RWPE2 (cell line): ENCODE data around the gene FAM110D.

Source experiments
- ATAC-seq: fragments of 200-7000 bp; cut with Tn5 transposase; 3 replicates; pipeline ENCODE4 v1.9.1; 2021; ENCODE audit warnings: low read depth
- DNase-seq: peaks from one replicate; pipeline ENCODE4 v3.0.0-alpha.2; 2020; ENCODE audit warnings: low spot score
- H3K27ac ChIP-seq: fragments of 450-650 bp; 2 replicates; pipeline ENCODE4 v1.5.1; 2017; ENCODE audit warnings: mild to moderate bottlenecking; ENCODE audit not compliant: poor library complexity, severe bottlenecking
- H3K27me3 ChIP-seq: fragments of 250-450 bp; sonication (Bioruptor Pico); 2 replicates; pipeline ENCODE4 v1.5.1; 2021; ENCODE audit warnings: mild to moderate bottlenecking, moderate library complexity; ENCODE audit not compliant: insufficient read depth, poor library complexity, severe bottlenecking
- H3K36me3 ChIP-seq: fragments of 250-450 bp; sonication (Bioruptor Pico); 2 replicates; pipeline ENCODE4 v1.5.1; 2020; ENCODE audit warnings: low read depth, mild to moderate bottlenecking, moderate library complexity
- H3K4me1 ChIP-seq: fragments of 250-450 bp; sonication (Bioruptor Pico); 2 replicates; pipeline ENCODE4 v1.5.1; 2021; ENCODE audit warnings: mild to moderate bottlenecking, moderate library complexity; ENCODE audit not compliant: insufficient read depth, poor library complexity, severe bottlenecking
- H3K4me3 ChIP-seq: fragments of 250-450 bp; sonication (Bioruptor Pico); 2 replicates; pipeline ENCODE4 v1.5.1; 2021; ENCODE audit warnings: mild to moderate bottlenecking, moderate library complexity; ENCODE audit not compliant: severe bottlenecking
- H3K9me3 ChIP-seq: fragments of 250-450 bp; sonication (Bioruptor Pico); 2 replicates; pipeline ENCODE4 v1.5.1; 2021; ENCODE audit warnings: mild to moderate bottlenecking, moderate library complexity; ENCODE audit not compliant: severe bottlenecking
- TF ChIP-seq, protein P1 (sequence below): fragments of 450-650 bp; IDR thresholded peaks from one replicate; pipeline ENCODE4 v1.5.1; 2017; ENCODE audit warnings: mild to moderate bottlenecking, moderate library complexity; ENCODE audit not compliant: poor library complexity, severe bottlenecking

The FAM110D gene

GRCh38 chr1:26160527-26161414 is 1.9 kb downstream of the FAM110D start:
- H3K9me3 ChIP-seq, result no peaks in the 10 kb centered on the region
- no peaks in the 10 kb centered on the region for H3K36me3 ChIP-seq
- ATAC-seq (no peak), DNase-seq (no peak)
- peaks cover 5% of the 10 kb centered on the region for H3K27me3 ChIP-seq
- no peak overlapping the region for H3K27ac ChIP-seq
- peaks cover 5% of the 10 kb centered on the region for H3K4me1 ChIP-seq
- H3K4me3 ChIP-seq, result no peak overlapping the region
- TF ChIP-seq, protein P1, sequence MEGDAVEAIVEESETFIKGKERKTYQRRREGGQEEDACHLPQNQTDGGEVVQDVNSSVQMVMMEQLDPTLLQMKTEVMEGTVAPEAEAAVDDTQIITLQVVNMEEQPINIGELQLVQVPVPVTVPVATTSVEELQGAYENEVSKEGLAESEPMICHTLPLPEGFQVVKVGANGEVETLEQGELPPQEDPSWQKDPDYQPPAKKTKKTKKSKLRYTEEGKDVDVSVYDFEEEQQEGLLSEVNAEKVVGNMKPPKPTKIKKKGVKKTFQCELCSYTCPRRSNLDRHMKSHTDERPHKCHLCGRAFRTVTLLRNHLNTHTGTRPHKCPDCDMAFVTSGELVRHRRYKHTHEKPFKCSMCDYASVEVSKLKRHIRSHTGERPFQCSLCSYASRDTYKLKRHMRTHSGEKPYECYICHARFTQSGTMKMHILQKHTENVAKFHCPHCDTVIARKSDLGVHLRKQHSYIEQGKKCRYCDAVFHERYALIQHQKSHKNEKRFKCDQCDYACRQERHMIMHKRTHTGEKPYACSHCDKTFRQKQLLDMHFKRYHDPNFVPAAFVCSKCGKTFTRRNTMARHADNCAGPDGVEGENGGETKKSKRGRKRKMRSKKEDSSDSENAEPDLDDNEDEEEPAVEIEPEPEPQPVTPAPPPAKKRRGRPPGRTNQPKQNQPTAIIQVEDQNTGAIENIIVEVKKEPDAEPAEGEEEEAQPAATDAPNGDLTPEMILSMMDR, result no peak

GRCh38 chr1:26161415-26162219 is 2.7 kb downstream of the FAM110D start:
- H3K4me3 ChIP-seq, result peak overlapping the region; percentile 35
- DNase-seq (no peak), ATAC-seq (peak; percentile 49)
- TF ChIP-seq, protein P1, result peak; percentile 69
- H3K9me3 ChIP-seq, result no peaks in the 10 kb centered on the region
- H3K27me3 ChIP-seq, result peaks cover 5% of the 10 kb centered on the region
- H3K4me1 ChIP-seq, result peaks cover 2% of the 10 kb centered on the region
- no peaks in the 10 kb centered on the region for H3K36me3 ChIP-seq
- H3K27ac ChIP-seq, result no peak overlapping the region

DNA sequence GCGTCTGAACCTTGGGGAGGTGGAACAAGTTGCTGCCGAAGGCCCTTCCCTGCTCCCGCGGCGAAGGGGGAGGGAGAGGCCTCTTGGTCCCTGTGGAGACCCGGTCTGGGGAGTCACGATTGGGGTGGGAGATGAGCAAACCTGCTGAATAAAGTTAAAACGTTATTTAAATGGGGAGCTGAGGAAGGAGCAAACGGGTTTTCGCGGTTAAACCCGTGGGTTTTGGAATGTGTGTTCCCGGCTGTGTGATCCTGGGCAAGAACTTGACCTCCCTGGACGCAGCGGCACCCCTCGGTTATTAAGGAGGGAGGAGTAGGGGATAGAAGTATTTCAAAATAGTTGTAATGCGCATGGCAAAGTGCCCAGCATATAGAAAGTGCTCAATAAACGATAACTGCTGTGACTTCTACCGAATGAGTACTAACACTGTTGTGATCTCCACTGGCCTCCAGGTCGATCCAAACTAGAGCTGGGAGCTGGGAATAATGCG is 3.4 kb downstream of the FAM110D start:
- Histone ChIP-seq H3K4me1 (no peaks in the 10 kb centered on the region), H3K27me3 (peaks cover 5% of the 10 kb centered on the region), H3K4me3 (peak overlapping the region; percentile 35), H3K36me3 (no peaks in the 10 kb centered on the region), H3K9me3 (no peaks in the 10 kb centered on the region), H3K27ac (no peak overlapping the region)
- ATAC-seq (no peak), DNase-seq (no peak)
- TF ChIP-seq, protein P1, result no peak

GRCh38 chr1:26163684-26164035 is 4.8 kb downstream of the FAM110D start:
- ATAC-seq, result no peak
- TF ChIP-seq, protein P1, result no peak
- Histone ChIP-seq H3K36me3 (no peaks in the 10 kb centered on the region), H3K4me1 (no peaks in the 10 kb centered on the region), H3K4me3 (peak overlapping the region; percentile 25), H3K27me3 (peaks cover 5% of the 10 kb centered on the region), H3K27ac (no peak overlapping the region), H3K9me3 (no peaks in the 10 kb centered on the region)
- DNase-seq, result no peak
